Activated CD8-positive, alpha-beta memory T cell treated with anti-CD3 and anti-CD28 coated beads for 24 hours (primary cell): ENCODE results near the gene NOVA2.

Source experiments
- DNase-seq: peaks from one replicate; pipeline ENCODE4 v3.0.0-alpha.2; 2020

NOVA2 gene

DNA sequence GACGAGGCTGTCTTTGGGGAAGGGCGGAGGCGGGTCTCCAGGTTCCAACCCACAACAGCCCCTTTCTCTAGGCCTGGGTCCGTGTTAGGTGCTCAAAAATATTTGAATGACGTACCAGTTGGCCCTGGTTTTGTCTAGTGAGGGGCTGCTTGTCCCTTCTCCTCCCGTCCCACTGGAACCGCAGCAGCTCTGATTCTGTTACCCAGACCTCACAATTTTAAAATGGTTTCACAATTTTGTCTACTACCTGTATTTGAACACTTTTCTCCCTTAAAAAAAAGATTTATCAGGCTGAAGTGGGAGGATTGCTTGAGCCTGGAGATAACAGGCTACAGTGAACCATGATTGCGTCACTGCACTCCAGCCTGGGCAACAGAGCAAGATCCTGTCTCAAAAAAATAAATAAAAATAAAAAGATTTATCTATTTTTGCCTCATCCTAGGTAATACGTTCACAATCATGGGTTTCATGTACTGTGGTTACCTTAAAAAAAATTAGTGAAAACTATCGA lies 86.4 kb downstream of the NOVA2 start:
- no peak for DNase-seq

DNA sequence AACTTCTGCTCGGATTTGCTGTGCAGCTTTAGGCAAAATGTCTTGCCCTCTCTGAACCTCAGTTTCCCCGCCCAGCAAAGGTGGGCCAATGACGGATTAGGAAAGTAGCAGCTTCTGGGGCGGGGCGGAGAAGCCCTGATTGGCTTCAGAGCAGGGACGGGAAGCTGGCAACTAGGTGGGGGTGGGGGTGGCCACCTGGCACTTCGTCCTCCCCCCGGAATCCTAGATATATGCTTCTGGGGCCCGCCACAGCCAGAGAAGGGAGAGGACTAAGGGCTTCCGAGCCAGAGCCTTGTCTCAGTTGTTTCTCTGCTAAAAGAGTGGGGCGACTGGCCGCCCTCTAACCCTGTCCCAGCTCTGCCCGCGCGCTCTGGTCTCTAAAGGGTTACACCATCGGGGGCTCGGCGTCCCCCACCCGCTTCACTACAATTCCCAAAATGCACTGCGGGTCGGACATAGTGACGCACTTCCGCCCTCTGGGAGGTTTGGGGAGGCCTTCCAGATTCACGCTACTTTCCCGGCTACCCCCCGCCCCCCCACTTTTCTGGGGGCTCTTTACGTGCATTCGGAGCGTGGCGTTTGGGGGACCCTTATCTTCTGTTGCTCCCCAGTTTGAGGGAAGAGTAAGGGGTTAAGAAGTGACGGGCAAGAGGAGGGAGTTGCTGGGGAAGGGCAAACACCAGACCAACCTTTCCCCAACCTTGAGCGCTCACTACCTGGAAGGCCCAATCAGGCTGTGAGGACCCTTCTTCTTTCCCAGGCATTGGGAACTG lies 87.1 kb downstream of the NOVA2 start:
- DNase-seq, result peak; percentile 94

DNA sequence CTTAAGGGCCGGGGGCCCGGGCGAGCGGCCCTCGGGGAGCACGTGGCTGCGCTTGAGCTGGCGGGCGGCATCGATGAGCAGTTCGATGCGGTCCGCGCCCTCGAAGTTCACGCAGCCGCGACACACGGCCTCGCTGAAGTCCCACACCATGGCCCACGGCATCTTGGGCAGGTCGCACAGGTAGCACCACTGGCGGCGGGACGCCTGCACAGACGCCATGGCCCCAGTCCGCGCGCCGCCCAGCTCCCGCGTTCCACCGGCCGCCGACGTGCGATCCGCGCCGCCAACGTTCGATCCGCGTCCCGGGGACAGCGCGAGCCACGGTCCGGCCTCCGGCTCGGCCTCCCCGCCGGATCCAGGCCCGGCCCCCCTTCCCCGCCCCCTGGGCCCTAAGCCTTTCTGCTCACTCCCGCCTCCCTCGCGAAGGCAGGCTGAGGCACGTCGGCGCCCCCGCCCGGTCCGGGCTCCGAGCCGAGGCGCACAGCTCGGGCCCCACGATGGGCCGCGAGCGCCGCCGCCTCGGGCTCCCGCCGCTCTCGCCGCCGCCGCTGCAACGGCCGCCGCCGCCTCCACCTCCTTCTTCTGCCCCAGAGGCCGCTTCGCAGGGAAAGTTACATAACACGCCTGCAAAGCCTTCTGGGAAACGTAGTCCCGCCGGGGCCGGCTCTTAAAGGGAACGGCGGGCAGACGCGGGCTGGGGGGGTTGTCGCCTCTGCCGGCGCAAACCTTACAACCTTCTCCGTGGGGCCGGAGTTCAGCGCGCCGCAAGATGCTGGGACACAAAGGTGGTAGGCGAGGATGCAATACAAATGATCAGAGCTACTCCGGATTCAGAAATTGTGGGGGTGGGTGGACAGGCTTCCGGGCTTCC lies 87.9 kb downstream of the NOVA2 start, which contains the start of gene IRF2BP1:
Gene IRF2BP1, minus strand, starts transcription at position 586 of the 871 bp plus-strand sequence. Its CDS starts 367 bp downstream, at position 219.
- peak; percentile 93 for DNase-seq

DNA sequence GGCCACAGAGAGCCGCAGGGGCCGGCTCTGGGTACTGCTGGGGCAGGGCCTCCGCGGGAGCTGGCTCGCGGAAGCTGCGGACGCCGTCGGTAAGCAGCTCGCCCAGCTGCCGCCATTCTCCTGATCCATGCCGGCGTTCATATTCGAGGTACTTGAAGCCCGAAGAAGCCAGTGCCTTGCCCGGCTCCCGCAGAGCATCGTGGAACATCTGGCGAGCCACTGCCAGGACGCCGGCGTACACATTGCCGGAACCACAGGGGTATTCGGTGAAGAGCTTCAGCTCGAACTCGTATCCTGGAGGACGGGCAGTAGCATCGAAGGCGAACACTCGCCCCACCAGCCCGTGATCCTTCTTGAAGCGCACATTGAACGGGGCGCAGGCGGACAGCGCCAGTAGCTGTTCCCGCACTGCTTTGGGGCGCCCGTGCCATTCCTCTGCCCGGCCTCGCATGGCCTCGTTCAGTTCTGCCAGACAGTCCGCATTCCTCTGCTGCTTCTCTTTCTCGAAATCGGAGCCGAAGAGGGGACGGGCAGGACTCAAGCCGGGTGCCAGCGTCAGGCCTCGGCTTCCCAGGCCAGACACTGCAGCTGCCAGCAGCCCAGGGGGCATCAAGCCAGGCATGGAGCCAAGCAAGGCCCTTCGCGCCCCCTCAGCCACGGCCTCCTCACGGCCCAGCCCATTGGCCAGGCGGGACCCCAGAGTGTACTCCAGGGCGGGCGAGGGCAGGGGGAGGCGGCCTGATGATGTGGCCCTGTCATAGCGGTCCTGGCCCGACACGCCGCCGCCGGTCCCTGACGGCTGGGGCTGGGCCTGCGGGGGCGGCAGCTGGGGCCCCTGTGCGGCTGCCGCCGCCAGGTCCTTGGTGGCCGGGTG lies 88.7 kb downstream of the NOVA2 start:
- DNase-seq, result peak; percentile 65

DNA sequence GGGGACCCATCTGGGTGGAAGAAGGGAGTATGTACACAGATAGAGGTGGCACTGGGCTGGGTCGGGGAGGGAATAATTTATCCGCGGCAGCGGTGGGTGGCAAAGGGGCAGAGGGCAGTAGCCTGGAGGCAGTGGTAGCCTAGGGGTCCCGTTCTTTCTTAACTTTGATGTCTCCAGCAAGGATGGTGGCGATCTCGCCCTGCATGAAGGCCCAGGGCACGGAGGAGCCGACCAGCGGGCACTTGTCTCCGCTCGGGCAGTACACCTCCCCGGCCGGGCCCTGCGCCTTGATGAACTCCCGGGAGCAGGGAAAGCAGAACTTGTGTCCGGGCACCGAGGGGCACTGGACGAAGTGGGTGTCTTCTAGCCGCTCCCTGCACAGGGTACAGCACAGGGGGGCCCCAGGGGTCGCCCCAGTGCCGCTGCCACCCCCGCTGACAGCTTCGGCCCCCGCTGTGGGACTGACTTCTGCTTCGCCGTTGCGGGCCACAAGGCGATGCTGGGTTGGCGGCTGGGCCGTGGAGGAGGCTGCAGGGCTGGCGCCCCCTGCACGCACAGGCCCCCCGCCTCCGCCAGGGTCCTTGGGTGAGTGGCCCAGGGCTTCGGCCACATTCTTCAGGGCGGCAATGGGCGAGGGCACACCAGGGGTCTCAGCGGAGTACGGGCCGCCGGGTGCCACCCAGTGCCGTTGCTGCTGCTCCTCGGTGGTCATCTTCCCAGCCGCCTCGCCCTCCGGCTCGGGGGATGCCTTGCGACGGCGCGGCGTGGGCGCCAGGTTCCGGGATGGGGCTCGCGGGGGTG lies 89.6 kb downstream of the NOVA2 start:
- no peak for DNase-seq
